Panc1 (cell line): ENCODE results near the gene LRP1B. TPM values are rescaled to one million over a fixed set of nuclear protein-coding genes. Genes with fewer than 3 reads are reported as not detected.

Experiments
- ATAC-seq: fragments of 200-7000 bp; cut with Tn5 transposase; 2 replicates; pipeline ENCODE4 v1.9.1; 2020; ENCODE audit warnings: mild to moderate bottlenecking, moderate library complexity
- BruUV-seq: library from RNA; stranded (reverse); fragments of 400-500 nt; replicated peaks from 2 replicates; lab custom pipeline; 2021; lab: Mats Ljungman, UMichigan
- CTCF ChIA-PET: fragments of 300-600 bp; sonication (Branson Sonifier 250); formaldehyde crosslinking; loops from one replicate; lab custom pipeline; 2022; ENCODE audit warnings: antibody characterized with exemption; lab: Charles Lee
- POLR2A ChIA-PET: fragments of 300-600 bp; sonication (Branson Sonifier 250); formaldehyde crosslinking; loops from one replicate; lab custom pipeline; 2022; ENCODE audit warnings: antibody characterized with exemption; lab: Charles Lee
- DNase-seq: peaks from one replicate; pipeline ENCODE4 v3.0.0-alpha.2; 2010; ENCODE audit warnings: low read depth, low spot score
- H3K27ac ChIP-seq: 2 replicates; pipeline ENCODE4 v1.5.1; 2011; ENCODE audit warnings: mild to moderate bottlenecking, low read length, inconsistent platforms
- H3K27me3 ChIP-seq: fragments of 200-500 bp; sonication (Bioruptor generic); 2 replicates; pipeline ENCODE4 v1.6.0; 2014; ENCODE audit warnings: low read length, inconsistent platforms; ENCODE audit not compliant: control insufficient read depth, insufficient read depth
- H3K36me3 ChIP-seq: fragments of 200-500 bp; sonication (Bioruptor generic); 2 replicates; pipeline ENCODE4 v1.5.1; 2014; ENCODE audit warnings: inconsistent platforms, mild to moderate bottlenecking, low read length, moderate library complexity; ENCODE audit not compliant: control insufficient read depth, insufficient read depth
- H3K4me1 ChIP-seq: 2 replicates; pipeline ENCODE4 v1.5.1; 2011; ENCODE audit warnings: inconsistent platforms, mild to moderate bottlenecking, low read length, moderate library complexity; ENCODE audit not compliant: control insufficient read depth, insufficient read depth
- H3K4me3 ChIP-seq, 2 experiments: 2 replicates each; pipeline ENCODE4 v1.5.1; 2011 to 2012; ENCODE audit warnings: low read depth in 2 of 2, low read length in 2 of 2, mild to moderate bottlenecking in 2 of 2, inconsistent platforms in 1 of 2, moderate library complexity in 1 of 2
- H3K9me3 ChIP-seq: fragments of 200-500 bp; sonication (Bioruptor generic); 2 replicates; pipeline ENCODE4 v1.5.1; 2014; ENCODE audit warnings: low read depth, mild to moderate bottlenecking, inconsistent platforms, low read length, moderate library complexity; ENCODE audit not compliant: control insufficient read depth, insufficient read depth
- POLR2AphosphoS5 ChIP-seq: IDR thresholded peaks from 2 replicates; pipeline ENCODE4 v1.6.1; 2012; ENCODE audit warnings: mild to moderate bottlenecking, low read depth, low read length, moderate library complexity
- SIN3A ChIP-seq: IDR thresholded peaks from 2 replicates; pipeline ENCODE4 v1.6.1; 2012; ENCODE audit warnings: low read depth, mild to moderate bottlenecking, low read length, moderate library complexity, borderline replicate concordance; ENCODE audit not compliant: insufficient read depth
- TCF7L2 ChIP-seq: IDR thresholded peaks from 2 replicates; pipeline ENCODE4 v1.6.1; 2011; ENCODE audit warnings: mild to moderate bottlenecking, low read depth, low read length, inconsistent platforms
- in situ Hi-C: cut with HindIII; loops from 2 replicates; pipeline ENCODE4 v1.10.0; 2016; ENCODE audit warnings: low sequenced_read_pairs, low pct_unique_long_range_greater_than_20kb
- intact Hi-C: fragments of 100-400 bp; cut with micrococcal nuclease; formaldehyde crosslinking; loops from one replicate; pipeline ENCODE4 v1.10.0; 2022; ENCODE audit not compliant: unreplicated experiment
- total RNA-seq: library from RNA; stranded (reverse); gene quantifications from one replicate; pipeline ENCODE4 v1.2.1, GENCODE V29; 2021; ENCODE audit not compliant: unreplicated experiment
- TF ChIP-seq, protein P1 (sequence below), 2 experiments: IDR thresholded peaks; 2 replicates each; pipeline ENCODE4 v1.6.1; 2011 to 2012; ENCODE audit warnings: low read depth in 2 of 2, control low read depth in 1 of 2, low read length in 1 of 2, mild to moderate bottlenecking in 1 of 2, moderate library complexity in 1 of 2; ENCODE audit not compliant: insufficient read depth in 1 of 2
- TF ChIP-seq, protein P2 (sequence below): fragments of 450-650 bp; IDR thresholded peaks from 2 replicates; pipeline ENCODE4 v1.5.1; 2017; ENCODE audit warnings: mild to moderate bottlenecking

The LRP1B gene
- total RNA-seq, 1 experiment from 2014 or later: 0.54 TPM

DNA sequence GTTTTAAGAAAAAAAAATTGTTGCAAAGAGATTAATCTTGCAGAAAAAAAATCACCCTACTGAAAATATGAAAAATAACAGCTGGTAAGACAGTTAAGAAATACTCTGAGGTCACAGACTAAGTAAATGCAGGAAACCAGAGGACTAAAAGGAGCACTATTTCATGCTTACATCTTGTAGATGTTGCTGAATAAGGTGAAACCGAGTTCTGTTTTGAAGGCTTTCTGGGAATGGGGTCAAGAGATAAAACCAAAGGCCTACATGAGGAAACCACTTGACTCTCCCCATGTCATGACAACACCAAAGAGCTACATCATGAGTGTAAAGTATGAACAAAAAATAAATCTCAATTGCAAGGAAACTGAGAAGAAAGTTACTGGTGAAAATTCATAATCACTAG lies 197.6 kb downstream of the LRP1B start:
- BruUV-seq: no TSS peak
- no peak for DNase-seq
- Histone ChIP-seq H3K27ac (no peak overlapping the region), H3K4me3 (no peak overlapping the region), H3K27me3 (no peaks in the 10 kb centered on the region), H3K36me3 (no peaks in the 10 kb centered on the region), H3K4me1 (no peaks in the 10 kb centered on the region), H3K9me3 (peaks cover 7% of the 10 kb centered on the region)
- POLR2A ChIA-PET: no interaction called here
- TF ChIP-seq TCF7L2: no peak
- TF ChIP-seq, protein P1, sequence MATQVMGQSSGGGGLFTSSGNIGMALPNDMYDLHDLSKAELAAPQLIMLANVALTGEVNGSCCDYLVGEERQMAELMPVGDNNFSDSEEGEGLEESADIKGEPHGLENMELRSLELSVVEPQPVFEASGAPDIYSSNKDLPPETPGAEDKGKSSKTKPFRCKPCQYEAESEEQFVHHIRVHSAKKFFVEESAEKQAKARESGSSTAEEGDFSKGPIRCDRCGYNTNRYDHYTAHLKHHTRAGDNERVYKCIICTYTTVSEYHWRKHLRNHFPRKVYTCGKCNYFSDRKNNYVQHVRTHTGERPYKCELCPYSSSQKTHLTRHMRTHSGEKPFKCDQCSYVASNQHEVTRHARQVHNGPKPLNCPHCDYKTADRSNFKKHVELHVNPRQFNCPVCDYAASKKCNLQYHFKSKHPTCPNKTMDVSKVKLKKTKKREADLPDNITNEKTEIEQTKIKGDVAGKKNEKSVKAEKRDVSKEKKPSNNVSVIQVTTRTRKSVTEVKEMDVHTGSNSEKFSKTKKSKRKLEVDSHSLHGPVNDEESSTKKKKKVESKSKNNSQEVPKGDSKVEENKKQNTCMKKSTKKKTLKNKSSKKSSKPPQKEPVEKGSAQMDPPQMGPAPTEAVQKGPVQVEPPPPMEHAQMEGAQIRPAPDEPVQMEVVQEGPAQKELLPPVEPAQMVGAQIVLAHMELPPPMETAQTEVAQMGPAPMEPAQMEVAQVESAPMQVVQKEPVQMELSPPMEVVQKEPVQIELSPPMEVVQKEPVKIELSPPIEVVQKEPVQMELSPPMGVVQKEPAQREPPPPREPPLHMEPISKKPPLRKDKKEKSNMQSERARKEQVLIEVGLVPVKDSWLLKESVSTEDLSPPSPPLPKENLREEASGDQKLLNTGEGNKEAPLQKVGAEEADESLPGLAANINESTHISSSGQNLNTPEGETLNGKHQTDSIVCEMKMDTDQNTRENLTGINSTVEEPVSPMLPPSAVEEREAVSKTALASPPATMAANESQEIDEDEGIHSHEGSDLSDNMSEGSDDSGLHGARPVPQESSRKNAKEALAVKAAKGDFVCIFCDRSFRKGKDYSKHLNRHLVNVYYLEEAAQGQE (IDR thresholded peaks at IDR 0.05; ENCODE audit: insufficient read depth in 1 of 2, low read depth in 2 of 2, low read length in 1 of 2): no peak
- TF ChIP-seq POLR2AphosphoS5: no peak
- TF ChIP-seq, protein P2, sequence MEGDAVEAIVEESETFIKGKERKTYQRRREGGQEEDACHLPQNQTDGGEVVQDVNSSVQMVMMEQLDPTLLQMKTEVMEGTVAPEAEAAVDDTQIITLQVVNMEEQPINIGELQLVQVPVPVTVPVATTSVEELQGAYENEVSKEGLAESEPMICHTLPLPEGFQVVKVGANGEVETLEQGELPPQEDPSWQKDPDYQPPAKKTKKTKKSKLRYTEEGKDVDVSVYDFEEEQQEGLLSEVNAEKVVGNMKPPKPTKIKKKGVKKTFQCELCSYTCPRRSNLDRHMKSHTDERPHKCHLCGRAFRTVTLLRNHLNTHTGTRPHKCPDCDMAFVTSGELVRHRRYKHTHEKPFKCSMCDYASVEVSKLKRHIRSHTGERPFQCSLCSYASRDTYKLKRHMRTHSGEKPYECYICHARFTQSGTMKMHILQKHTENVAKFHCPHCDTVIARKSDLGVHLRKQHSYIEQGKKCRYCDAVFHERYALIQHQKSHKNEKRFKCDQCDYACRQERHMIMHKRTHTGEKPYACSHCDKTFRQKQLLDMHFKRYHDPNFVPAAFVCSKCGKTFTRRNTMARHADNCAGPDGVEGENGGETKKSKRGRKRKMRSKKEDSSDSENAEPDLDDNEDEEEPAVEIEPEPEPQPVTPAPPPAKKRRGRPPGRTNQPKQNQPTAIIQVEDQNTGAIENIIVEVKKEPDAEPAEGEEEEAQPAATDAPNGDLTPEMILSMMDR: no peak
- TF ChIP-seq SIN3A: no peak
- CTCF ChIA-PET: no interaction called here
- intact Hi-C loops (no loop called here), in situ Hi-C loops (no loop called here)
- no peak for ATAC-seq

DNA sequence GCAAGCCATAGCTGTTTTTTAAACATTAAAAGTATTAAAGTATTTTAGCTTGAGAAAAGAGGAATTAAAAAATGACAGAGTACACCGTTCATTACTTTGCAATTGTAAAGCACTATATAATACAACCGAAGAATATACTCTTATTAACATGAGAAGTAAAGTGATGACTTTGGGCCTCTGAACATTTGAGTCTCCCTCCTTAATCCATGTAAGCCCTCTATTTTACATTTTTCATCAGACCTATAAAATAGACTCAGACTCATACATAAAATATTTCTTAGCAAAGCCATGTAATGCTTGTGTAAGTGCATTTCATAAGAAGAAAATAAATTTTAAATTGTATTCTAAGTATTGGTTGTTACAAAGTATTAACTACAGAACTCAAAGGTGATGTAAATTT lies 198.6 kb downstream of the LRP1B start:
- intact Hi-C loops (no loop called here), in situ Hi-C loops (no loop called here)
- BruUV-seq: no TSS peak
- DNase-seq (no peak), ATAC-seq (no peak)
- TF ChIP-seq, protein P2: no peak
- TF ChIP-seq, protein P1 (IDR thresholded peaks at IDR 0.05; ENCODE audit: insufficient read depth in 1 of 2, low read depth in 2 of 2, low read length in 1 of 2): no peak
- TF ChIP-seq SIN3A (no peak), TCF7L2 (no peak)
- H3K9me3 ChIP-seq: no peaks in the 10 kb centered on the region
- H3K27ac ChIP-seq: no peak overlapping the region
- H3K27me3 ChIP-seq: no peaks in the 10 kb centered on the region
- CTCF ChIA-PET: no interaction called here
- POLR2A ChIA-PET: no interaction called here
- H3K4me3 ChIP-seq: no peak overlapping the region
- H3K36me3 ChIP-seq: no peaks in the 10 kb centered on the region
- H3K4me1 ChIP-seq: no peaks in the 10 kb centered on the region
